GM12874 (cell line): ENCODE data around the gene HNRNPCL1.
"Not testable (repeated sequence)": the region's sequence is repeated elsewhere in the genome, so short reads cannot be mapped to it uniquely, and the experiment has no call there.

ENCODE experiments used
- CTCF ChIP-seq: IDR thresholded peaks from 2 replicates; pipeline ENCODE4 v1.5.1; 2011; ENCODE audit warnings: low read depth, mild to moderate bottlenecking, control low read depth, low read length, moderate library complexity; ENCODE audit not compliant: insufficient read depth

HNRNPCL1 gene

DNA sequence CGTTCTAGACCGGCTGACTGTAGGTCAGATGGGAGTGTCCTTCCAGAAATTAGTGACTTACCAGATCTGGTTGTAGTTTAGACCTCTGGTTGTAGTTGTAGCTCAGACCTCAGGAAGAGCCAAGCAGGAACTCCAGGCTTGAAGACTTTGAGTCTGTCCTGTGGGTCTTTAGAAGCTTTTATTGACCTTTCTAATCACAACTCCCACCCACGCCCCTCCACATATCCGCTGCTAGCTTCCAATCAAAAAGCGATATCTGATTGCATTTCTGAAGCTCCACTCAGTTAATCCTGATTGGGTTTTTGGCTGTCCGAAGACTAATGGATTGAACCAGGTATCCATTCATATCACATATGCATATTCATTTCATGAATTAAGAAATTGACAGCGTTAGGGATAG, at the start of gene HNRNPCL1:
Gene HNRNPCL1 (minus strand): TSS at position 101 of the 400 bp plus-strand sequence. CDS start 431 bp downstream, outside the sequence.
- TF ChIP-seq CTCF, result not testable (repeated sequence)

DNA sequence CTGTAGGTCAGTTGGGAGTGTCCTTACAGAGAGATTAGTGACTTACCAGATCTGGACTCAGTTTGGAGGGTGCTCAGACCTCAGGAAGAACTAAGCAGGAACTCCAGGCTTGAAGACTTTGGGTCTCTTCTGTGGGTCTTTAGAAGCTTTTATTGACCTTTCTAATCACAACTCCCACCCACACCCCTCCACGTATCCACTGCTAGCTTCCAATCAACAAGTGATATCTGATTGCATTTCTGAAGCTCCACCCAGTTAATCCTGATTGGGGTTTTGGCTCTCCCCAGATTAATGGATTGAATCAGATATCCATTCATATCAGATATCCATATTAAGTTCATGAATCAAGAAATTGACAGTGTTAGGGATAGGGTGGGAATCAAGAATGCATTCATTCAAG, 49.6 kb upstream of the HNRNPCL1 start, which contains the start of gene PRAMEF10:
Gene PRAMEF10 (minus strand): TSS at position 101 of the 400 bp plus-strand sequence. CDS start 2,423 bp downstream, outside the sequence.
- TF ChIP-seq CTCF, result not testable (repeated sequence)

GRCh38 chr1:12886101-12886500, 37.6 kb upstream of the HNRNPCL1 start, which contains the start of gene PRAMEF4:
TSS of gene PRAMEF4 (minus strand) at chr1:12886201. CDS start at chr1:12883394, 2,807 bp downstream.
- not testable (repeated sequence) for TF ChIP-seq CTCF

DNA sequence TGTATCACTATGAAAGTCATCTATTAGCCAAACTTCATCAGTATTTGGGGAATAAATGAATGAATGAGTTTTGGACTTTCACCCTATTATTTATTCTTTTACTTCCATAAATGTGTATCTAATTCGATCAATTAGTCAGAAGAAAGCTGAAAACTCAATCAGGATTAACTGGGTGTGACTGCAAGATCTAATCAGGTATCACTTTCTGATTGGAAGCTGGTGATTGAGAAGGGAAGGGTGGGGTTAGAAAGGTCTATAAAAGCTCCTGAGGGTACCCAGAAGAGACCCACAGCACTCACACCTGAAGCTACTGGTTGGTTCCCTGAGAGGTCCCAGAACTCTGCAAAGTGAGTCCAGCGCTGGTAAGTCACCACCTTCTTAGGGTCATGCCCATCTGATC, 8.3 kb upstream of the HNRNPCL1 start, which contains the start of gene PRAMEF2:
Gene PRAMEF2 (plus strand): TSS at position 301 of the 400 bp plus-strand sequence. CDS start 1,924 bp downstream, outside the sequence.
- not testable (repeated sequence) for TF ChIP-seq CTCF

- no peak for TF ChIP-seq CTCF
Measured at GRCh38 chr1:12851779-12852178, 3.3 kb upstream of the HNRNPCL1 start.

DNA sequence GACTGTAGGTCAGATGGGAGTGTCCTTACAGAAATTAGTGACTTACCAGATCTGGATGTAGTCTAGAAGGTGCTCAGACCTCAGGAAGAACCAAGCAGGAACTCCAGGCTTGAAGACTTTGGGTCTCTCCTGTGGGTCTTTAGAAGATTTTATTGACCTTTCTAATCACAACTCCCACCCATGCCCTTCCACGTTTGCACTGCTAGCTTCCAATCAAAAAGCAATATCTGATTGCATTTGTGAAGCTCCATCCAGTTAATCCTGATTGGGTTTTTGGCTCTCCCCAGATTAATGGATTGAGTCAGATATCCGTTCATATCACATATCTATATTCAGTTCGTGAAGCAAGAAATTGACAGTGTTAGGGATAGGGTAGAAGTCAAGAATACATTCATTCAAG, 17.2 kb downstream of the HNRNPCL1 start, which contains the start of gene PRAMEF11:
Gene PRAMEF11 (minus strand): TSS at position 101 of the 400 bp plus-strand sequence. CDS start 2,621 bp downstream, outside the sequence.
- TF ChIP-seq CTCF, result not testable (repeated sequence)

- no peak for TF ChIP-seq CTCF
Measured at GRCh38 chr1:12811409-12811784, 37.1 kb downstream of the HNRNPCL1 start.
